ENCODE measurements around the gene SAMD3.

DNA sequence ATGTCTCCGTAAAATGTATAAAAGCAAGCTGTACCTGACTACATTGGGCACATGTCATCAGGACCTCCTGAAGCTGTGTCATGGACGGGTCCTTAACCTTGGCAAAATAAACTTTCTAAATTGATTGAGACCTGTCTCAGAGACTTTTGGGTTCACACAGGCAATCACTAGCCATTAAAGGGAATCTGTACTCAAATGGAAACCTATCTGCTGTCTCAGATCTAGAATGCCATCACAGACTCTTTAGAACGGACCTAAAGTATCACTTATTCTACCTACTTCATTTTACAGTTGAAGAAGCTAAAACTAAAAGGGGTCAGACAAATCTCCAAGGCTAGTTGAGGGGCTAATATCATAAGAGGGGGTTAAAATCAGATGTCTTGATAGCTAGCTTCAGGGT, 11.1 kb downstream of the SAMD3 start:
- TF ChIP-seq POLR2A (IDR thresholded peaks at IDR 0.05) (no peak), CTCF (IDR thresholded peaks at IDR 0.05) (no peak)

All from right lobe of liver (tissue), 4 donors.